Activated naive CD8-positive, alpha-beta T cell treated with anti-CD3 and anti-CD28 coated beads, Interleukin-2, amount 10 ng/mL, durations not matched to agents 7 days and 5 days (primary cell): ENCODE measurements around the gene RNGTT. TPM values are rescaled to one million over a fixed set of nuclear protein-coding genes. Genes with fewer than 3 reads are reported as not detected.

Experiments
- ATAC-seq: fragments of 150-1000 bp; cut with Tn5 transposase; one replicate; pipeline ENCODE4 v1.10.0; 2021; ENCODE audit warnings: low read depth, moderate library complexity
- POLR2A ChIA-PET: fragments of 350-600 bp; sonication (Branson Sonifier 250); formaldehyde crosslinking; loops from one replicate; lab custom pipeline; 2021; ENCODE audit warnings: antibody characterized with exemption; lab: Charles Lee
- DNase-seq: peaks from one replicate; pipeline ENCODE4 v3.0.0; 2021
- H3K27ac Mint-ChIP-seq: one replicate; pipeline ENCODE4 v1.8.0; 2022; ENCODE audit warnings: mild to moderate bottlenecking, mixed read lengths
- H3K27me3 Mint-ChIP-seq: one replicate; pipeline ENCODE4 v1.8.0; 2022; ENCODE audit warnings: mild to moderate bottlenecking, moderate library complexity, mixed read lengths
- H3K36me3 Mint-ChIP-seq: one replicate; pipeline ENCODE4 v1.8.0; 2021; ENCODE audit warnings: mild to moderate bottlenecking, mixed read lengths
- H3K4me1 Mint-ChIP-seq: one replicate; pipeline ENCODE4 v1.8.0; 2021; ENCODE audit warnings: mixed read lengths
- H3K4me3 Mint-ChIP-seq: one replicate; pipeline ENCODE4 v1.8.0; 2022; ENCODE audit warnings: mild to moderate bottlenecking, moderate library complexity, mixed read lengths
- H3K9me3 Mint-ChIP-seq: one replicate; pipeline ENCODE4 v1.8.0; 2021; ENCODE audit warnings: mixed read lengths
- total RNA-seq, 2 experiments: library from RNA; stranded (reverse); gene quantifications; one replicate each; pipeline ENCODE4 v1.2.3, GENCODE V29; 2021

The RNGTT gene
- total RNA-seq, 2 experiments from 2014 or later = 19.9 to 20.1 TPM

DNA sequence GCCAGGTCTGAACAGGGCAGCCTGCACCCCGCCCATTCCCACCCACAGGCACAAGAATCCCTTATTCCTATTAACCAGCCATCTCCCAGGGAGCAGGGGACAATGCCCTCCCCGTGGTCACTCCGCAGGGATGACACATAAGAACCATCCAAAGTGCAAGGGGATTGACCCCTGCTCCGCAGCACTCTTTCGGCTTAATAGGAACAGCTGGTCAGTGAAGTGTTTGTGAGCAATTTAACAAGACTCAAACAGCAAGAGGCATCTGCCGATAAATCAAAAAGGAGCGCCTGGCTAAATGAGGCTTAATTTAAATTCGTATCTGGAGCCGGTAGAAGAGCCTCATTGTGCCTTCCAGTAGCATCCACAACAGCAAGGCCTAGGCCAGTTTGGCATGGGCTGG lies 389.4 kb downstream of the RNGTT start:
- ATAC-seq (no peak), DNase-seq (no peak)
- Mint-ChIP-seq H3K27ac (no peak overlapping the region), H3K36me3 (no peaks in the 10 kb centered on the region), H3K4me3 (no peak overlapping the region), H3K9me3 (peaks cover 1% of the 10 kb centered on the region), H3K4me1 (no peaks in the 10 kb centered on the region), H3K27me3 (no peaks in the 10 kb centered on the region)
- POLR2A ChIA-PET = no interaction called here

- Mint-ChIP-seq H3K9me3 (peaks cover 4% of the 10 kb centered on the region), H3K27ac (no peak overlapping the region), H3K4me1 (no peaks in the 10 kb centered on the region), H3K27me3 (no peaks in the 10 kb centered on the region), H3K36me3 (no peaks in the 10 kb centered on the region), H3K4me3 (no peak overlapping the region)
- DNase-seq (no peak), ATAC-seq (no peak)
- POLR2A ChIA-PET = no interaction called here
These were observed 389.9 kb downstream of the RNGTT start for GRCh38 chr6:88573561-88573960.

DNA sequence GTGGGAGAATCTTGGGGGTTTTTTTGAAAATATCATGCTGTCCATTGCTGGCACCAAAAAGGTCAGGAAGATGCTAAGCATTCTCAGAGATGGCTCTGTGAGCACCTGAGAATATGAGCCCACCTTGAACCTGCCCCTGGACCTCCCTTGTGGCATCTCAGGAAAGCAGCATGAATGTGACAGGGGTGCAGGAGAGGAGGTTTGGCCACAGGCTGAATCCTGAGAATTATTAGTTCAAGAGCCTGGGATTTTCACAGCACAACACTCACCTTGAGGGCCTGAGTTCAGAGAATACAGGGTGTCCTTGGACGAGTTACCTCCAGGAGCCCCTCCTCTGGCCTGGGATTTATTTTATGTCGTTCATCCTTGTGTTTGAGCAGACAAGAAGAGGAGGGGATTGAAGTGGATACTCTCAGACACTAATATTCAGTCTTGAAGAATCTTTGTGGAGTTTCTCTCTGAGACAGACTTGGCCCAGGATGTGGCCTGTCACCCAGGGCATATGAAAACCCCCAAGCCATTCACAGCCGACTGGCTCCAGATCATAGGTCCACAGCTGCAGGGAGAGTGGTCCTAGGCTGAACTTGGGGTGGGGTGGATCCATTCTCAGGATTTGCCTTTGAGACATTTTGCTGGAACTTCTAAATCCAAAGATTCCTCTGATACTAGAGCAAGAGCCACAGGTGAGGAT lies 390.8 kb downstream of the RNGTT start:
- ATAC-seq = no peak
- Mint-ChIP-seq H3K36me3 (no peaks in the 10 kb centered on the region), H3K27me3 (no peaks in the 10 kb centered on the region), H3K9me3 (peaks cover 6% of the 10 kb centered on the region), H3K4me1 (no peaks in the 10 kb centered on the region), H3K27ac (no peak overlapping the region), H3K4me3 (no peak overlapping the region)
- no peak for DNase-seq
- POLR2A ChIA-PET = no interaction called here

DNA sequence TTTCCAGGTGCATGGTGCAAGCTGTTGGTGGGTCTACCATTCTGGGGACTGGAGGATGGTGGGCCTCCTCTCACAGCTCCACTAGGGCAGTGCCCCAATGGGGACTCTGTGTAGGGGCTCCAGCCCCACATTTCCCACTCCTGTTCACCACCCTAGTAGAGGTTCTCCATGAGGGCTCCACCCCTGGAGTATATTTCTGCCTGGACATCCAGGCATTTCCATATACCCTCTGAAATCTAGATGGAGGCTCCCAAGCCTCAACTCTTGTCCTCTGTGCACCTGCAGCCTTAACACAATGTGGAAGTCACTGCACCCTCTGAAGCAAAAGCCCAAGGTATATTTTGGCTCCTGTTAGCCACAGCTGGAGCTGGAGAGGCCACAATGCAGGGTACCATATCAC lies 393.5 kb downstream of the RNGTT start:
- no peak for DNase-seq
- Mint-ChIP-seq H3K4me3 (no peak overlapping the region), H3K9me3 (peaks cover 6% of the 10 kb centered on the region), H3K27me3 (no peaks in the 10 kb centered on the region), H3K36me3 (no peaks in the 10 kb centered on the region), H3K27ac (no peak overlapping the region), H3K4me1 (no peaks in the 10 kb centered on the region)
- POLR2A ChIA-PET = no interaction called here
- no peak for ATAC-seq

GRCh38 chr6:88567696-88568095 lies 395.7 kb downstream of the RNGTT start:
- H3K9me3 Mint-ChIP-seq = peaks cover 6% of the 10 kb centered on the region
- no peak overlapping the region for H3K27ac Mint-ChIP-seq
- POLR2A ChIA-PET = no interaction called here
- no peaks in the 10 kb centered on the region for H3K36me3 Mint-ChIP-seq
- H3K4me3 Mint-ChIP-seq = no peak overlapping the region
- no peak for ATAC-seq
- no peaks in the 10 kb centered on the region for H3K27me3 Mint-ChIP-seq
- no peak for DNase-seq
- H3K4me1 Mint-ChIP-seq = no peaks in the 10 kb centered on the region

DNA sequence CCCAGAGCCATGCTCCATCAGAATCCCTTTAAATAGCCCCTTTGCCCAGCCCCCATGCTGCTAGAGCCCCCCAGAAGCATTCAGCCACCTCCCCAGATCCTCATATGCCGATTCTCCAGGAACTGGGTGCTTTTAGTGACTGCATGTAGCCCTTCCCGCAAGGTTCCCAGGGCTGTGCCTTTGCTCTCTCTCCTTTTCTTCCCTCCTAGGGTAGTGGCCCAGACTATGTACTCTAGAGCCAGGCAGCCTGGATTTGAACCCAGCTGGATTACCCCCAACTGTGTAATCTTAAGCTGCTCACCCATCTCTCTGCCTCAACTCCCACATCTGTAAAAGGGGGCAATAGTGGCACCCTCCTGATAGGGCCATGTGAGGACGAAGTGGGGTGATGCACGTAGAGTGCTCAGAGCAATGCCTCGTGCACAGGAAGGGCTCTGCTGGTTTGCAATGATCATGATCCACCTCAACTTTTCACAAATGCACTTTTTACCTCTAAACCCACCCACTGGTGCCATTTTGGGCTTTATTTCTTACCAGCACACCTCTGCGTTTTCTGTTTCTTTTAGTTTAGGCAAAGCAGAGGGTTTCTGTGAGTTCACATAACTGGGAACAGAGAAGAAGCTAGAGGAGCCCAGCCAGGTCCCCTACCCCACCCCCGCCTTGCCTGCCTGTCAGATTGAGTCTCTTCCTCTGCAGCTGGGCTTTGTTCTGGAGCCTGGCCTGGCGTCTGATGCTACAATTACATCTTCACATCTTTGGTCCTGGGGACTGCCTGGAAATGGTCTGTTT lies 396.5 kb downstream of the RNGTT start:
- H3K36me3 Mint-ChIP-seq = no peaks in the 10 kb centered on the region
- H3K4me1 Mint-ChIP-seq = no peaks in the 10 kb centered on the region
- H3K4me3 Mint-ChIP-seq = no peak overlapping the region
- peaks cover 6% of the 10 kb centered on the region for H3K9me3 Mint-ChIP-seq
- ATAC-seq = no peak
- no peak for DNase-seq
- H3K27me3 Mint-ChIP-seq = no peaks in the 10 kb centered on the region
- no peak overlapping the region for H3K27ac Mint-ChIP-seq
- POLR2A ChIA-PET = no interaction called here

GRCh38 chr6:88565836-88566235 lies 397.6 kb downstream of the RNGTT start:
- Mint-ChIP-seq H3K27me3 (no peaks in the 10 kb centered on the region), H3K27ac (no peak overlapping the region), H3K9me3 (peaks cover 6% of the 10 kb centered on the region), H3K36me3 (no peaks in the 10 kb centered on the region), H3K4me3 (no peak overlapping the region), H3K4me1 (no peaks in the 10 kb centered on the region)
- POLR2A ChIA-PET = no interaction called here
- DNase-seq (no peak), ATAC-seq (no peak)

DNA sequence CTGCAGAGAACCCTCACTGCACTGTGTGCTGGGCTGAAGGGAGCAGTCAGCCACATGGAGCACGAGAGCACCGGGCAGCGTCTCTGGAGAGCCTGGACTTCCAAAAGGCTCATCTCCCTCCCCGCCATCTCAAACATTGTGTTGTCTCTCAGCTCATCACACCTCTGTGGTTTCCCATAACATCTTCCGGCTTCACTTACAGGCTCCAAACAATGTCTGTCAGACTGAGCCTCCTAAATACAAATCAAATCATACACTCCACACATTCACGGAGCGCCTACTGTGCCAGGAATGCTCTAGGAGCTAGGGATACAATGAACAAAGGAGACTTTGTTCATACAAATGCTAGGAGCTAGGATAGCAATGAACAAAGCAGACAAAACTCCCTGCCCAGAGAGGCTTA lies 398.0 kb downstream of the RNGTT start:
- H3K9me3 Mint-ChIP-seq = peaks cover 6% of the 10 kb centered on the region

DNA sequence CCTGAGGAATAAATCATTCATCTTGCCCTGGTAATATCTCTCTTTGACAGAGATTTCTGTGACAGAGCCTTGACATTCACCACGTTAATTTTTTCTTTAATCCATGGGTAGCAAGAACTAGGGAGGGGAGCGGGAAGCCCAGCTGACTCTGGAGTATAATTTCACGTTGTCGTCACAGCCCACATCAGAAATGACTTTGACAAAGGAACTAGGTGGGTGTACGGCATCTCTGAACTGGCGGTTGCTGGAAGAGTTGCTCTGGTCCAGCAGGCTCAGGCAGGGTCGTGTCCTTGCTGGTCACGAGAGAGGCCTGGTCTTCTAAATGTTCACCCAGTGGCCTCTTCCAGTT lies 400.2 kb downstream of the RNGTT start:
- Mint-ChIP-seq H3K36me3 (no peaks in the 10 kb centered on the region), H3K27ac (no peak overlapping the region), H3K4me3 (no peak overlapping the region), H3K27me3 (no peaks in the 10 kb centered on the region), H3K9me3 (peaks cover 2% of the 10 kb centered on the region), H3K4me1 (no peaks in the 10 kb centered on the region)
- POLR2A ChIA-PET = no interaction called here
- ATAC-seq (no peak), DNase-seq (no peak)

More for the DNA sequence above, 398.0 kb downstream of the RNGTT start:
- H3K27ac Mint-ChIP-seq = no peak overlapping the region
- no peaks in the 10 kb centered on the region for H3K27me3 Mint-ChIP-seq
- no peaks in the 10 kb centered on the region for H3K36me3 Mint-ChIP-seq
- H3K4me1 Mint-ChIP-seq = no peaks in the 10 kb centered on the region
- ATAC-seq (no peak), DNase-seq (no peak)
- POLR2A ChIA-PET = no interaction called here
- H3K4me3 Mint-ChIP-seq = no peak overlapping the region

DNA sequence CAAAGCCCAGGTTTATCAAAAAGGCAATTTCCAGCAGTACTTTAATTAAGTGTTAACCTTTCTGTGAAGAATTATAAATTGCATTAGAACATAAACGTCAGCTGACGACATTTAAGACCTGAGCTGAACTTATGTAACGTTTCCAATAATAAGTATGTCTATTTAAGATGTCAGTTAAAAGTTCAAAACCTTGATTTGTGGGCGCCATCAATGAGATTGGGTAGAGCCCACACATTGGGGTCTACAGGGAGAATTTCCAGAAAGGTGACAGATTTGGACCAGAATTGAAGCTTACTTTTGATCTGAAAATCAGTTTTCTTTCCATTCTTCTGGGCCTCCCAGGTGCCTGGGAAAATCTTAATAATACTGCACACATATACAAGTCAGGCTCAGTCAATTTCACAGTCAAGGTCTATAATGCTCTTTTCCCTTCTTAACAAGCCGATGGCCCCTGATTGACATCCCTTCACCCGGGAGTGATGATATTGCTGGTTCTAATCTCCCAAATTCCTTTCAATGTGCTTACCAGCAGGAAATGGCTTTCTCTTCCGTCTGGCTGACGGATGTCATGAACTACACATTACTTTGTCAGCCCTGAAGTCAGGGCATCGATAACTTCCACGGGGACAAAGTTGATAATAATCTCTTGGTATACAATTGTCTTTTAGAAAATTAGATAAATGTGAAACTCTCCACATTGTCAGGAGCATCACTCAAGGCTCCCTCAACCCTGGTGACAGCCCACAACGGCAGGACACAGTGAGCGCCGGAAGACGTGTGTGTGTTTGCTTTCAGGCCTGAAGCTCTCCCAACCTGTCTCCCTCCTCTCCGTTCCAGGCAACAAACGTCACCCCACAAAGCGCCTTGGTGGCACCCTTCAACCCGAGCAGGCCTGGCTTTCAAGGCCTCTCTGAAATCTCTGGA lies 400.8 kb downstream of the RNGTT start:
- Mint-ChIP-seq H3K27ac (no peak overlapping the region), H3K36me3 (no peaks in the 10 kb centered on the region), H3K4me3 (no peak overlapping the region), H3K27me3 (no peaks in the 10 kb centered on the region), H3K4me1 (no peaks in the 10 kb centered on the region), H3K9me3 (no peaks in the 10 kb centered on the region)
- ATAC-seq (no peak), DNase-seq (no peak)
- POLR2A ChIA-PET = no interaction called here

GRCh38 chr6:88561954-88562315 lies 401.5 kb downstream of the RNGTT start:
- POLR2A ChIA-PET = no interaction called here
- no peak overlapping the region for H3K4me3 Mint-ChIP-seq
- ATAC-seq = no peak
- no peak for DNase-seq
- H3K27ac Mint-ChIP-seq = no peak overlapping the region
- no peaks in the 10 kb centered on the region for H3K36me3 Mint-ChIP-seq
- H3K9me3 Mint-ChIP-seq = no peaks in the 10 kb centered on the region
- H3K27me3 Mint-ChIP-seq = no peaks in the 10 kb centered on the region
- no peaks in the 10 kb centered on the region for H3K4me1 Mint-ChIP-seq

GRCh38 chr6:88561034-88561953 lies 402.1 kb downstream of the RNGTT start:
- POLR2A ChIA-PET = no interaction called here
- ATAC-seq = no peak
- Mint-ChIP-seq H3K36me3 (no peaks in the 10 kb centered on the region), H3K27ac (no peak overlapping the region), H3K27me3 (no peaks in the 10 kb centered on the region), H3K9me3 (no peaks in the 10 kb centered on the region), H3K4me3 (no peak overlapping the region), H3K4me1 (no peaks in the 10 kb centered on the region)
- no peak for DNase-seq
